22Rv1 (cell line): Measurements from ENCODE around the gene CFAP91.

Source experiments
- CTCF ChIP-seq: fragments of 450-650 bp; IDR thresholded peaks from 2 replicates; pipeline ENCODE4 v1.5.1; 2017; ENCODE audit warnings: mild to moderate bottlenecking
- ZFX ChIP-seq: fragments of 450-650 bp; IDR thresholded peaks from 2 replicates; pipeline ENCODE4 v1.6.1; 2017; ENCODE audit warnings: antibody characterized with exemption, borderline replicate concordance

- TF ChIP-seq CTCF (no peak), ZFX (no peak)
Measured at GRCh38 chr3:119738741-119739140, 35.9 kb downstream of the CFAP91 start.
